HCT116 (cell line): ENCODE measurements around the gene FAM53B. TPM values are rescaled to one million over a fixed set of nuclear protein-coding genes. Genes with fewer than 3 reads are reported as not detected.

ENCODE experiments used
- ATAC-seq: fragments of 200-7000 bp; cut with Tn5 transposase; 2 replicates; pipeline ENCODE4 v1.9.1; 2020; ENCODE audit warnings: mild to moderate bottlenecking, moderate library complexity
- BruUV-seq: library from RNA; stranded (reverse); fragments of 400-500 nt; replicated peaks from 2 replicates; lab custom pipeline; 2021; lab: Mats Ljungman, UMichigan
- CTCF ChIA-PET: fragments of 300-600 bp; sonication (Branson Sonifier 250); formaldehyde crosslinking; loops from one replicate; lab custom pipeline; 2021; ENCODE audit warnings: antibody characterized with exemption; lab: Charles Lee
- POLR2A ChIA-PET: fragments of 300-600, 350-600 bp; sonication (Branson Sonifier 250); formaldehyde crosslinking; loops from one replicate; lab custom pipeline; 2021; ENCODE audit warnings: antibody characterized with exemption; lab: Charles Lee
- RAD21 ChIA-PET, 2 experiments: fragments of 300-600 bp; sonication (Branson Sonifier 250); formaldehyde crosslinking; loops; one replicate each; lab custom pipeline; 2023; ENCODE audit warnings: low total read pairs in 2 of 2; ENCODE audit not compliant: uncharacterized antibody in 2 of 2, unreplicated experiment in 2 of 2, low non-redundant PET in 1 of 2; lab: Charles Lee
- DNase-seq: peaks from one replicate; pipeline ENCODE4 v3.0.0-alpha.2; 2010; ENCODE audit warnings: low read depth, low spot score
- H2AFZ ChIP-seq: fragments of 200-600 bp; shearing (Covaris generic), sonication (generic); 2 replicates; pipeline ENCODE4 v1.6.1; 2017; ENCODE audit warnings: low read depth, mixed run types, mixed read lengths, antibody characterized with exemption, low read length; ENCODE audit not compliant: poor library complexity, severe bottlenecking
- H3K27ac ChIP-seq: 2 replicates; pipeline ENCODE4 v1.5.1; 2012; ENCODE audit warnings: low read depth, low read length
- H3K27me3 ChIP-seq: fragments of 200-600 bp; sonication (generic); 2 replicates; pipeline ENCODE4 v1.6.1; 2016; ENCODE audit warnings: mixed run types, low read length, mixed read lengths; ENCODE audit not compliant: insufficient read depth
- H3K36me3 ChIP-seq, 2 experiments: fragments of 200-500 bp in 1 of 2; fragments of 200-600 bp in 1 of 2; sonication (Bioruptor generic) in 1 of 2; sonication (generic) in 1 of 2; 2 replicates each; pipeline versions ENCODE4 v1.5.1 to v1.6.1; 2014 to 2016; ENCODE audit warnings: low read length in 2 of 2, inconsistent platforms in 1 of 2, mixed read lengths in 1 of 2, mixed run types in 1 of 2; ENCODE audit not compliant: insufficient read depth in 2 of 2, control insufficient read depth in 1 of 2
- H3K4me1 ChIP-seq, 2 experiments: fragments of 200-600 bp in 1 of 2; sonication (generic) in 1 of 2; 2 replicates each; pipeline versions ENCODE4 v1.5.1 to v1.6.1; 2012 to 2017; ENCODE audit warnings: low read length in 2 of 2, inconsistent platforms in 1 of 2, mild to moderate bottlenecking in 1 of 2, mixed read lengths in 1 of 2, mixed run types in 1 of 2, moderate library complexity in 1 of 2; ENCODE audit not compliant: insufficient read depth in 2 of 2, control insufficient read depth in 1 of 2
- H3K4me2 ChIP-seq: fragments of 200-600 bp; sonication (generic); 2 replicates; pipeline ENCODE4 v1.6.1; 2017; ENCODE audit warnings: mixed run types, low read length, mixed read lengths
- H3K4me3 ChIP-seq, 2 experiments: fragments of 200-600 bp in 1 of 2; sonication (generic) in 1 of 2; replicated peaks in 1 of 2; 2 replicates each; pipeline ENCODE4 v1.5.1; 2011 to 2016; ENCODE audit warnings: low read length in 2 of 2, control low read depth in 1 of 2, low read depth in 1 of 2, mild to moderate bottlenecking in 1 of 2, mixed read lengths in 1 of 2, mixed run types in 1 of 2
- H3K79me2 ChIP-seq: fragments of 200-600 bp; sonication (generic); 2 replicates; pipeline ENCODE4 v1.6.1; 2017; ENCODE audit warnings: mild to moderate bottlenecking, mixed run types, low read length, moderate library complexity, mixed read lengths; ENCODE audit not compliant: insufficient read depth
- H3K9ac ChIP-seq: fragments of 200-600 bp; sonication (generic); 2 replicates; pipeline ENCODE4 v1.6.1; 2016; ENCODE audit warnings: low read length, mixed read lengths
- H3K9me2 ChIP-seq: fragments of 200-600 bp; sonication (generic), shearing (Covaris generic); 2 replicates; pipeline ENCODE4 v1.6.1; 2017; ENCODE audit warnings: mixed run types, mild to moderate bottlenecking, moderate library complexity; ENCODE audit not compliant: insufficient read depth
- H3K9me3 ChIP-seq, 2 experiments: fragments of 200-500 bp in 1 of 2; fragments of 200-600 bp in 1 of 2; sonication (Bioruptor generic) in 1 of 2; sonication (generic) in 1 of 2; 2 replicates each; pipeline ENCODE4 v1.6.1; 2014 to 2017; ENCODE audit warnings: low read length in 2 of 2, mixed read lengths in 2 of 2, inconsistent platforms in 1 of 2, low read depth in 1 of 2, mild to moderate bottlenecking in 1 of 2, mixed run types in 1 of 2, moderate library complexity in 1 of 2; ENCODE audit not compliant: control insufficient read depth in 1 of 2, insufficient read depth in 1 of 2
- H4K20me1 ChIP-seq: fragments of 200-600 bp; sonication (generic), shearing (Covaris generic); 2 replicates; pipeline ENCODE4 v1.6.1; 2017; ENCODE audit warnings: mixed run types, mild to moderate bottlenecking, moderate library complexity; ENCODE audit not compliant: insufficient read depth
- ATF3 ChIP-seq: IDR thresholded peaks from 2 replicates; pipeline ENCODE4 v1.6.1; 2012
- EGR1 ChIP-seq: IDR thresholded peaks from 2 replicates; pipeline ENCODE4 v1.6.1; 2012; ENCODE audit warnings: low read depth
- EZH2 ChIP-seq: fragments of 200-600 bp; sonication (generic); IDR thresholded peaks from 2 replicates; pipeline ENCODE4 v1.6.1; 2017; ENCODE audit warnings: antibody characterized with exemption, mixed run types
- EZH2phosphoT487 ChIP-seq: fragments of 200-600 bp; IDR thresholded peaks from 2 replicates; pipeline ENCODE4 v1.6.1; 2018; ENCODE audit warnings: antibody characterized with exemption, borderline replicate concordance
- JUND ChIP-seq: IDR thresholded peaks from 2 replicates; pipeline ENCODE4 v1.6.1; 2012
- POLR2A ChIP-seq: IDR thresholded peaks from 2 replicates; pipeline ENCODE4 v1.7.0; 2011; ENCODE audit warnings: borderline replicate concordance; ENCODE audit not compliant: insufficient read depth, insufficient read length; ENCODE audit errors: extremely low read depth
- RAD21 ChIP-seq: IDR thresholded peaks from 2 replicates; pipeline ENCODE4 v1.6.1; 2012; ENCODE audit warnings: low read depth, mild to moderate bottlenecking
- SP1 ChIP-seq: IDR thresholded peaks from 2 replicates; pipeline ENCODE4 v1.6.1; 2012; ENCODE audit warnings: low read depth
- SRF ChIP-seq: IDR thresholded peaks from 2 replicates; pipeline ENCODE4 v1.6.1; 2012; ENCODE audit warnings: low read depth
- TCF7L2 ChIP-seq: IDR thresholded peaks from 2 replicates; pipeline ENCODE4 v1.7.0; 2011; ENCODE audit warnings: borderline replicate concordance, inconsistent platforms; ENCODE audit not compliant: insufficient read depth, insufficient read length; ENCODE audit errors: extremely low read depth
- YY1 ChIP-seq: IDR thresholded peaks from 2 replicates; pipeline ENCODE4 v1.6.1; 2011; ENCODE audit warnings: low read length, low read depth, moderate library complexity, mild to moderate bottlenecking; ENCODE audit not compliant: insufficient replicate concordance; ENCODE audit errors: extremely low read depth
- ZBTB33 ChIP-seq: IDR thresholded peaks from 2 replicates; pipeline ENCODE4 v1.6.1; 2011; ENCODE audit warnings: mild to moderate bottlenecking, low read length, moderate library complexity; ENCODE audit not compliant: insufficient replicate concordance; ENCODE audit errors: extremely low read depth
- ZFX ChIP-seq: fragments of 450-650 bp; IDR thresholded peaks from 2 replicates; pipeline ENCODE4 v1.6.1; 2017
- intact Hi-C: fragments of 100-400 bp; cut with micrococcal nuclease; formaldehyde crosslinking; loops from 2 replicates; pipeline ENCODE4 v1.10.0; 2022
- total RNA-seq: library from RNA; stranded (reverse); gene quantifications from one replicate; pipeline ENCODE4 v1.2.1, GENCODE V29; 2021; ENCODE audit not compliant: unreplicated experiment
- TF ChIP-seq, protein P1 (sequence below): IDR thresholded peaks from 2 replicates; pipeline ENCODE4 v1.6.1; 2012; ENCODE audit warnings: low read depth

FAM53B gene
- total RNA-seq, 1 experiment from 2014 or later, result 19.6 TPM

DNA sequence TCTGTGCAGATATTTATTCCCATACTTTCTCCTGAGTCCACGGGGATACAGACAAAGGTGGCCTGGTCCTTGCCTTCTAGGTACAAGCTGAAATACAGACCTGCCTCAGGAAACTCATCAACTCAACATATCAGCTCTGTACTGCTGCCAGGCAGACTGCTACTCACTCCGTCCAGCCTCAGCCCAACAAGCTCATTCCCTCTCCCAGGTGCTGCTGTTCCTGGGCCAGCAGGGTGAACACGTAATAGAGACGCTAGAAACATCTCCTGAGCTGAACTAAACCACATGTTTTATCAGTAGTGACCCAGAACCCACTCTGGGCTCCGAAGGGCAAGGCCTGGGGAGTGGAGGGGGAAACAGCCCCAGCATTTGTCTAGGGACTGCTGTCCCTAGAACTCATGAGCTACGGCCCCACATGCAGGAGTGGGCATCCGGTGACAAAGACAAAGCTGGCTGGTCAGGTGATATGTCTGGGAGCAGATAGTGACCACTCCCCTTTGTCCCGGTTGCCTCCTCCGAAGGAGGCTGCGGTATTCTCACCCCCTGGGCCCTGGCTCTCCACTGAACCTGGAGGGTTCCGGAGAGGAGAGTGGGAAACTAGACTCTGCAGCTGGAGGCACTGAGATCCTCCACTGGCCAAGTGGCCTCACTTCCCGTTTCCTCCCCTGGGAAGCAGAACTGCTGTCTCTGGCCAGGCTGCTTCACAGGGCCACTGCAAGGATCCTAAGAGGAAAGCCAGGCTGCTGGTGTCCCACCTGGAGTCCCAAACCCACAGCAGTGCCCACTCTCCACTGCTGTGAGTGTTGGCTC, 116.1 kb downstream of the FAM53B start:
- ATAC-seq, result no peak

GRCh38 chr10:124626759-124627380, 117.3 kb downstream of the FAM53B start:
- no TSS peak for BruUV-seq
- no peak overlapping the region for H3K4me3 ChIP-seq
- H3K4me1 ChIP-seq, result peaks cover 17 to 19% of the 10 kb centered on the region in 2 experiments
- H4K20me1 ChIP-seq, result no peaks in the 10 kb centered on the region
- no peaks in the 10 kb centered on the region for H3K27me3 ChIP-seq
- no peak overlapping the region for H3K27ac ChIP-seq
- no peaks in the 10 kb centered on the region for H3K79me2 ChIP-seq
- H3K9ac ChIP-seq, result no peak overlapping the region
- ChIA-PET RAD21 (interaction anchor here in 1 of 2 experiments (0.6 kb wide), 1 partner anchor 118 kb away, joined by 4 read pairs; no protein-coding TSS in a partner anchor), CTCF (interaction anchor here (0.8 kb wide), 1 partner anchor 114 kb away, joined by 3 read pairs; no protein-coding TSS in a partner anchor), POLR2A (no interaction called here)
- no peaks in the 10 kb centered on the region for H3K9me3 ChIP-seq
- H3K4me2 ChIP-seq, result peak overlapping the region; percentile 29
- ATAC-seq, result peak; percentile 70
- no peak overlapping the region for H2AFZ ChIP-seq
- H3K36me3 ChIP-seq, result no peaks in the 10 kb centered on the region
- intact Hi-C loops, result no loop called here
- TF ChIP-seq, protein P1, sequence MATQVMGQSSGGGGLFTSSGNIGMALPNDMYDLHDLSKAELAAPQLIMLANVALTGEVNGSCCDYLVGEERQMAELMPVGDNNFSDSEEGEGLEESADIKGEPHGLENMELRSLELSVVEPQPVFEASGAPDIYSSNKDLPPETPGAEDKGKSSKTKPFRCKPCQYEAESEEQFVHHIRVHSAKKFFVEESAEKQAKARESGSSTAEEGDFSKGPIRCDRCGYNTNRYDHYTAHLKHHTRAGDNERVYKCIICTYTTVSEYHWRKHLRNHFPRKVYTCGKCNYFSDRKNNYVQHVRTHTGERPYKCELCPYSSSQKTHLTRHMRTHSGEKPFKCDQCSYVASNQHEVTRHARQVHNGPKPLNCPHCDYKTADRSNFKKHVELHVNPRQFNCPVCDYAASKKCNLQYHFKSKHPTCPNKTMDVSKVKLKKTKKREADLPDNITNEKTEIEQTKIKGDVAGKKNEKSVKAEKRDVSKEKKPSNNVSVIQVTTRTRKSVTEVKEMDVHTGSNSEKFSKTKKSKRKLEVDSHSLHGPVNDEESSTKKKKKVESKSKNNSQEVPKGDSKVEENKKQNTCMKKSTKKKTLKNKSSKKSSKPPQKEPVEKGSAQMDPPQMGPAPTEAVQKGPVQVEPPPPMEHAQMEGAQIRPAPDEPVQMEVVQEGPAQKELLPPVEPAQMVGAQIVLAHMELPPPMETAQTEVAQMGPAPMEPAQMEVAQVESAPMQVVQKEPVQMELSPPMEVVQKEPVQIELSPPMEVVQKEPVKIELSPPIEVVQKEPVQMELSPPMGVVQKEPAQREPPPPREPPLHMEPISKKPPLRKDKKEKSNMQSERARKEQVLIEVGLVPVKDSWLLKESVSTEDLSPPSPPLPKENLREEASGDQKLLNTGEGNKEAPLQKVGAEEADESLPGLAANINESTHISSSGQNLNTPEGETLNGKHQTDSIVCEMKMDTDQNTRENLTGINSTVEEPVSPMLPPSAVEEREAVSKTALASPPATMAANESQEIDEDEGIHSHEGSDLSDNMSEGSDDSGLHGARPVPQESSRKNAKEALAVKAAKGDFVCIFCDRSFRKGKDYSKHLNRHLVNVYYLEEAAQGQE, result no peak
- TF ChIP-seq ZBTB33 (no peak), SP1 (no peak)
- H3K9me2 ChIP-seq, result no peaks in the 10 kb centered on the region
- no peak for DNase-seq

More for the DNA sequence above, 116.1 kb downstream of the FAM53B start:
- TF ChIP-seq ATF3 (no peak), RAD21 (no peak), SRF (no peak), EGR1 (no peak), ZFX (no peak), JUND (no peak), YY1 (no peak), EZH2 (no peak), TCF7L2 (no peak), POLR2A (no peak), EZH2phosphoT487 (no peak), SP1 (no peak)
- Histone ChIP-seq H3K4me3 (no peak overlapping the region), H3K79me2 (no peaks in the 10 kb centered on the region), H3K9me3 (no peaks in the 10 kb centered on the region), H3K36me3 (no peaks in the 10 kb centered on the region), H3K27me3 (no peaks in the 10 kb centered on the region), H3K4me1 (peaks cover 17 to 19% of the 10 kb centered on the region in 2 experiments), H3K27ac (no peak overlapping the region), H3K9ac (no peak overlapping the region), H4K20me1 (no peaks in the 10 kb centered on the region), H2AFZ (no peak overlapping the region), H3K4me2 (no peak overlapping the region), H3K9me2 (no peaks in the 10 kb centered on the region)
- intact Hi-C loops, result no loop called here
- BruUV-seq, result no TSS peak
- POLR2A ChIA-PET, result no interaction called here
- CTCF ChIA-PET, result interaction anchor here (0.8 kb wide), 2 partner anchors 9 to 113 kb away, joined by 3 read pairs; no protein-coding TSS in a partner anchor
- RAD21 ChIA-PET, result interaction anchor here in 1 of 2 experiments (0.6 kb wide), 1 partner anchor 119 kb away, joined by 4 read pairs; no protein-coding TSS in a partner anchor
- DNase-seq, result no peak
